Chondrocyte (in vitro differentiated cells): ENCODE data around the gene A4GNT. TPM values are rescaled to one million over a fixed set of nuclear protein-coding genes. Genes with fewer than 3 reads are reported as not detected.

Experiments
- DNase-seq: peaks from one replicate; pipeline ENCODE4 v3.0.0; 2021; ENCODE audit warnings: mixed read lengths, low spot score
- H3K27ac Mint-ChIP-seq: one replicate; pipeline ENCODE4 v1.8.0; 2021; ENCODE audit warnings: mild to moderate bottlenecking, moderate library complexity, mixed read lengths; ENCODE audit not compliant: unreplicated experiment
- H3K27me3 Mint-ChIP-seq: 2 replicates; pipeline ENCODE4 v1.8.0; 2021; ENCODE audit warnings: low read depth, mixed read lengths
- H3K36me3 Mint-ChIP-seq: 2 replicates; pipeline ENCODE4 v1.8.0; 2021; ENCODE audit warnings: low read depth, mixed read lengths
- H3K4me1 Mint-ChIP-seq: 2 replicates; pipeline ENCODE4 v1.8.0; 2021; ENCODE audit warnings: low read depth, mild to moderate bottlenecking, mixed read lengths
- H3K4me3 Mint-ChIP-seq: one replicate; pipeline ENCODE4 v1.8.0; 2021; ENCODE audit warnings: mild to moderate bottlenecking, moderate library complexity, mixed read lengths; ENCODE audit not compliant: unreplicated experiment
- H3K9me3 Mint-ChIP-seq: 2 replicates; pipeline ENCODE4 v1.8.0; 2021; ENCODE audit warnings: low read depth, mixed read lengths
- CTCF ChIP-seq: fragments of 200-600 bp; sonication (generic); IDR thresholded peaks from 2 replicates; pipeline ENCODE4 v1.5.0; 2021; ENCODE audit warnings: antibody characterized with exemption, mild to moderate bottlenecking, moderate library complexity
- total RNA-seq: library from RNA; stranded (reverse); gene quantifications from 3 replicates; pipeline ENCODE4 v1.2.1, GENCODE V29; 2021

The A4GNT gene
- total RNA-seq, 1 donor from 2014 or later = not detected

- no peak for TF ChIP-seq CTCF
- Mint-ChIP-seq H3K9me3 (peaks cover 7% of the 10 kb centered on the region), H3K4me1 (no peaks in the 10 kb centered on the region), H3K36me3 (peaks cover 1% of the 10 kb centered on the region), H3K27me3 (peaks cover 9% of the 10 kb centered on the region), H3K4me3 (no peak overlapping the region), H3K27ac (no peak overlapping the region)
- no peak for DNase-seq
Measured at GRCh38 chr3:138139691-138140090, 7.5 kb upstream of the A4GNT start.

- H3K4me1 Mint-ChIP-seq = no peaks in the 10 kb centered on the region
- H3K27me3 Mint-ChIP-seq = peaks cover 10% of the 10 kb centered on the region
- H3K4me3 Mint-ChIP-seq = no peak overlapping the region
- no peaks in the 10 kb centered on the region for H3K9me3 Mint-ChIP-seq
- H3K36me3 Mint-ChIP-seq = no peaks in the 10 kb centered on the region
- no peak overlapping the region for H3K27ac Mint-ChIP-seq
- TF ChIP-seq CTCF = no peak
- DNase-seq = no peak
Measured at GRCh38 chr3:138137861-138138260, 5.7 kb upstream of the A4GNT start.

GRCh38 chr3:138136201-138136600 lies 4.0 kb upstream of the A4GNT start:
- H3K4me3 Mint-ChIP-seq = no peak overlapping the region
- no peak for TF ChIP-seq CTCF
- DNase-seq = no peak
- no peaks in the 10 kb centered on the region for H3K36me3 Mint-ChIP-seq
- peaks cover 14% of the 10 kb centered on the region for H3K27me3 Mint-ChIP-seq
- H3K27ac Mint-ChIP-seq = no peak overlapping the region
- no peaks in the 10 kb centered on the region for H3K4me1 Mint-ChIP-seq
- H3K9me3 Mint-ChIP-seq = no peaks in the 10 kb centered on the region

DNA sequence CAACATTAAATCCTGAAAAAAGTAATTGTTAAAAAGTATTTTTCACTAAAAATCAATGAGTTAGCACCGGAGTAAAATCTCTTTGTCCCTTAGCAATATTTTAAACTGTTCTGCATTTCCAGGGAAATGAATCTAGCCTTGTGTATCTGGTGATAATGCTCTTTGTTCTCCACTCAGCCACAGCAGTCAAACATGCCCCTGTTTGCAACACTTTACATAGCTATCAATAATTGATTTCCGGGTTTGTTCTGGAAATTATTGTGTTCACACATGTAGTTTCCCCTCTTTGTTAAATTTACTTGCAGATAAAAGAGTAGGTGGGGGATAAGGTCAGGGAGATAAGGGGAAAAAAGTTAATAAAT lies 3.6 kb upstream of the A4GNT start:
- Mint-ChIP-seq H3K4me1 (no peaks in the 10 kb centered on the region), H3K36me3 (no peaks in the 10 kb centered on the region), H3K9me3 (no peaks in the 10 kb centered on the region), H3K27ac (no peak overlapping the region), H3K4me3 (no peak overlapping the region), H3K27me3 (peaks cover 16% of the 10 kb centered on the region)
- DNase-seq = no peak
- TF ChIP-seq CTCF = no peak

GRCh38 chr3:138135146-138135832 lies 3.1 kb upstream of the A4GNT start:
- no peaks in the 10 kb centered on the region for H3K9me3 Mint-ChIP-seq
- H3K27me3 Mint-ChIP-seq = peaks cover 18% of the 10 kb centered on the region
- no peaks in the 10 kb centered on the region for H3K4me1 Mint-ChIP-seq
- no peak overlapping the region for H3K4me3 Mint-ChIP-seq
- H3K36me3 Mint-ChIP-seq = no peaks in the 10 kb centered on the region
- no peak overlapping the region for H3K27ac Mint-ChIP-seq
- DNase-seq = no peak
- no peak for TF ChIP-seq CTCF
